SK-N-MC (cell line): ENCODE results near the gene FASLG.
"Not testable (repeated sequence)": the region's sequence is repeated elsewhere in the genome, so short reads cannot be mapped to it uniquely, and the experiment has no call there.

Source experiments
- FOXP2 ChIP-seq: optimal IDR thresholded peaks from 2 replicates; pipeline ENCODE3; 2011; ENCODE audit warnings: mild to moderate bottlenecking, moderate library complexity; ENCODE audit not compliant: insufficient read depth; ENCODE audit errors: extremely low read length, control extremely low read depth
- POLR2AphosphoS5 ChIP-seq: IDR thresholded peaks from 2 replicates; pipeline ENCODE4 v1.6.1; 2012; ENCODE audit warnings: mild to moderate bottlenecking, low read depth, low read length, borderline replicate concordance

DNA sequence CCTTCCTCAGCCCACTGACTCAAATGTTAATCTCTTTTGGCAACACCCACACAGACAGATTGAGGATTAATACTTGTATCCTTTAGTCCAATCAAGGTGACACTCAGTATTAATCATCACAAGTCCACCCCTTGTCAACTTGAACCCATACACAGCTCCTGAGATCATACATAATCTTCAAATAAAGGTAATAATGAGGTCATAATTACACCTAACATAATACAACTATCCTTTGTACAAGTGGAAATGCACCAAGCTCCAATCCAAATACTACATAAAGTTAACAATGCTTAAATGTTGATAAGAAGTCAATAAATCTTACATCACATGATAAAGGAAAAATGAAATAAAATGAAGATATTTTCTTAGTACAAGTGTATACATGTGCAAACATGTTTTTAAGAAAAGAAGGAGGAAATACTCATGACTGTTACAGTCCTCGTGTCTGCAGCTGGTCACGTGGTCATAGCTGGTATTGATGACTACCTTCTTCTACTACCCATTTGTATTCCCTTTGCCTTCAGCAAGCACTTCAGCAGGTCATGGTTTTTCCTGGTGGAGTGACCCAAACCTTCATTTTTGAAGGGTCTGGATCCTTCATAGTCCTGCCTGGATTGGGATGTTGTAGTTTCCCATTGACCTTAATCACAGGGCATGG is 29.7 kb downstream of the FASLG start:
- TF ChIP-seq POLR2AphosphoS5, FOXP2: not testable (repeated sequence)
